Keratinocyte (primary cell): ENCODE data around the gene CMIP. TPM values are rescaled to one million over a fixed set of nuclear protein-coding genes. Genes with fewer than 3 reads are reported as not detected.

ENCODE experiments used
- DNase-seq: peaks from one replicate; pipeline ENCODE4 v3.0.0-alpha.2; 2011; ENCODE audit warnings: low read depth, missing footprints, low spot score
- FAIRE-seq: peaks from 2 replicates; lab custom pipeline; 2011; peaks lifted over from hg19 to GRCh38; lab: Jason Lieb, UNC
- H2AFZ ChIP-seq: 2 replicates; pipeline ENCODE4 v1.6.0; 2012; ENCODE audit warnings: low read length, control low read depth, inconsistent platforms; ENCODE audit not compliant: control insufficient read depth
- H3K27ac ChIP-seq: 2 replicates; pipeline ENCODE4 v1.5.1; 2011; ENCODE audit warnings: low read length; ENCODE audit not compliant: control insufficient read depth, insufficient read depth
- H3K27me3 ChIP-seq: 3 replicates; pipeline ENCODE4 v1.6.0; 2011; ENCODE audit warnings: low read length; ENCODE audit not compliant: control insufficient read depth, insufficient read depth; ENCODE audit errors: extremely low read depth
- H3K36me3 ChIP-seq, 2 experiments: 2 replicates in 1 of 2; 3 replicates in 1 of 2; pipeline ENCODE4 v1.5.1; 2011; ENCODE audit warnings: low read length in 2 of 2, mild to moderate bottlenecking in 1 of 2; ENCODE audit not compliant: control insufficient read depth in 2 of 2, insufficient read depth in 2 of 2; ENCODE audit errors: extremely low read depth in 1 of 2
- H3K4me1 ChIP-seq: 3 replicates; pipeline ENCODE4 v1.5.1; 2011; ENCODE audit warnings: low read length; ENCODE audit not compliant: control insufficient read depth, insufficient read depth; ENCODE audit errors: extremely low read depth
- H3K4me2 ChIP-seq: 3 replicates; pipeline ENCODE4 v1.6.0; 2011; ENCODE audit warnings: low read depth, low read length; ENCODE audit not compliant: control insufficient read depth, insufficient read depth; ENCODE audit errors: extremely low read depth
- H3K4me3 ChIP-seq, 3 experiments: fragments of 200-600 bp in 1 of 3; sonication (generic) in 1 of 3; 2 replicates in 2 of 3; 3 replicates in 1 of 3; pipeline ENCODE4 v1.5.1; 2011 to 2016; ENCODE audit warnings: low read length in 3 of 3, mild to moderate bottlenecking in 3 of 3, control low read depth in 2 of 3, inconsistent platforms in 1 of 3, low read depth in 1 of 3, mixed read lengths in 1 of 3, mixed run types in 1 of 3, moderate library complexity in 1 of 3; ENCODE audit not compliant: control insufficient read depth in 2 of 3, insufficient read depth in 2 of 3; ENCODE audit errors: extremely low read depth in 1 of 3
- H3K79me2 ChIP-seq: 2 replicates; pipeline ENCODE4 v1.6.0; 2012; ENCODE audit warnings: low read length; ENCODE audit not compliant: control insufficient read depth, insufficient read depth
- H3K9ac ChIP-seq: 3 replicates; pipeline ENCODE4 v1.6.0; 2011; ENCODE audit warnings: low read length; ENCODE audit not compliant: control insufficient read depth, insufficient read depth; ENCODE audit errors: extremely low read depth
- H3K9me1 ChIP-seq: 3 replicates; pipeline ENCODE4 v1.6.0; 2011; ENCODE audit warnings: low read length; ENCODE audit not compliant: control insufficient read depth, insufficient read depth; ENCODE audit errors: extremely low read depth
- H3K9me3 ChIP-seq: 2 replicates; pipeline ENCODE4 v1.5.1; 2012; ENCODE audit warnings: low read depth, low read length; ENCODE audit not compliant: control insufficient read depth
- H4K20me1 ChIP-seq: 3 replicates; pipeline ENCODE4 v1.6.0; 2011; ENCODE audit warnings: low read length; ENCODE audit not compliant: control insufficient read depth, insufficient read depth; ENCODE audit errors: extremely low read depth
- EZH2 ChIP-seq: IDR thresholded peaks from one replicate; pipeline ENCODE4 v1.6.1; 2012; ENCODE audit warnings: inconsistent platforms, mild to moderate bottlenecking, low read length, moderate library complexity
- dilution Hi-C: fragments of 300-500 bp; cut with MboI; formaldehyde crosslinking; loops from one replicate; pipeline ENCODE4 v1.7.0; 2020; ENCODE audit warnings: low sequenced_read_pairs; ENCODE audit not compliant: extremely low pct_ligation_motif_present
- polyA plus RNA-seq, 5 experiments: library from polyadenylated mRNA; depleted of rRNA in 3 of 5; stranded (reverse) in 3 of 5; stranded (forward) in 1 of 5; unstranded in 1 of 5; fragments of >200 nt; gene quantifications; 1 replicate in 1 of 5; 2 replicates in 3 of 5; 3 replicates in 1 of 5; pipeline versions ENCODE4 v1.2.1 to v1.2.3, GENCODE V29; 2011 to 2012; ENCODE audit warnings: missing spikeins in 2 of 5, low read depth in 1 of 5, low replicate concordance in 1 of 5
- TF ChIP-seq, protein P1 (sequence below), 3 experiments: IDR thresholded peaks in 1 of 3; conservative IDR thresholded peaks in 1 of 3; optimal IDR thresholded peaks in 1 of 3; 2 replicates in 2 of 3; 3 replicates in 1 of 3; pipeline versions ENCODE3 to v1.5.1; 2011; ENCODE audit warnings: low read length in 3 of 3, mild to moderate bottlenecking in 3 of 3, moderate library complexity in 2 of 3, control low read depth in 1 of 3, inconsistent platforms in 1 of 3; ENCODE audit not compliant: insufficient read depth in 2 of 3; ENCODE audit errors: extremely low read depth in 1 of 3

Gene CMIP
- polyA plus RNA-seq, 1 donor (not counting 4 experiments of a cell fraction or from before 2014, with no cell fraction given) = 5.0 TPM

DNA sequence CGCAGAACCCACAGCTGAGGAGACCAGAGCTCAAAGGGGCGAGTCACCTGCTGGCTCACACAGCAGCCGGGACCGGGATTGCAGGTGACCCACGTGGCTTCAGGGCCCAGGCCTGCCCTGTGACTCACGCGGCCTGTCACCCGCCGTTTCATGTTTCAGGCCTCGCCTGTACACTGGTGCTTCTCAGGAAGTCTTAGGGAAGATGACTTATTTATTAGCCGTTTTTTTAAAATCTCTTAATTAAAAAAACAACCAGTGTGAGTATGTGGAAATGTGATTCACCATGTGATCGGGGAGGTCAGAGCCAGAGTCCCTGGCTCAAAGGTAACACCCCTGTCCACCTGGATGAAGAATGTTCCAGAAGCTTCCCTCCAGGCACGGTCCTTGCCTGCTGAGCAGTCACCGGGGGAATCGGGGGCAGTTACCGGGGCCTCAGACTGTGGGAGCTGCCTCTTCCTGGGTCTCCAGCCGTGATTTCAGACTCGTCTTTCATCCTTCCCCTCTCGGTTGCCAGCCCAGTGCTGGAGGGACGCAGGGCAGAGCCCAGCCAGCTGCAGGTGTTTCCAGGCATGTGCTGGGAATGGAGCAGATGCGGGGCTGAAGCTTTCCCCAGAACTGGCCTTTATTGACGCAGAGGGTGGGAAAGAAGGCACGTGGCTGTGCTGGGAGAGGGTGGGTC, 49.3 kb downstream of the CMIP start:
- peak overlapping the region; percentile 76 for H3K4me2 ChIP-seq
- peaks cover 17% of the 10 kb centered on the region for H3K9me1 ChIP-seq
- DNase-seq (peak; percentile 94), FAIRE-seq (peak; percentile 75)
- H2AFZ ChIP-seq = no peak overlapping the region
- H3K9me3 ChIP-seq = no peaks in the 10 kb centered on the region
- dilution Hi-C loops = no loop called here
- H3K4me1 ChIP-seq = peaks cover 30% of the 10 kb centered on the region
- H3K9ac ChIP-seq = peak overlapping the region; percentile 77
- H4K20me1 ChIP-seq = peaks cover 5% of the 10 kb centered on the region
- H3K27ac ChIP-seq = peak overlapping the region; percentile 95
- TF ChIP-seq, protein P1, sequence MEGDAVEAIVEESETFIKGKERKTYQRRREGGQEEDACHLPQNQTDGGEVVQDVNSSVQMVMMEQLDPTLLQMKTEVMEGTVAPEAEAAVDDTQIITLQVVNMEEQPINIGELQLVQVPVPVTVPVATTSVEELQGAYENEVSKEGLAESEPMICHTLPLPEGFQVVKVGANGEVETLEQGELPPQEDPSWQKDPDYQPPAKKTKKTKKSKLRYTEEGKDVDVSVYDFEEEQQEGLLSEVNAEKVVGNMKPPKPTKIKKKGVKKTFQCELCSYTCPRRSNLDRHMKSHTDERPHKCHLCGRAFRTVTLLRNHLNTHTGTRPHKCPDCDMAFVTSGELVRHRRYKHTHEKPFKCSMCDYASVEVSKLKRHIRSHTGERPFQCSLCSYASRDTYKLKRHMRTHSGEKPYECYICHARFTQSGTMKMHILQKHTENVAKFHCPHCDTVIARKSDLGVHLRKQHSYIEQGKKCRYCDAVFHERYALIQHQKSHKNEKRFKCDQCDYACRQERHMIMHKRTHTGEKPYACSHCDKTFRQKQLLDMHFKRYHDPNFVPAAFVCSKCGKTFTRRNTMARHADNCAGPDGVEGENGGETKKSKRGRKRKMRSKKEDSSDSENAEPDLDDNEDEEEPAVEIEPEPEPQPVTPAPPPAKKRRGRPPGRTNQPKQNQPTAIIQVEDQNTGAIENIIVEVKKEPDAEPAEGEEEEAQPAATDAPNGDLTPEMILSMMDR (optimal IDR thresholded peaks at IDR 0.05 in 1 of 3, IDR thresholded peaks at IDR 0.05 in 1 of 3, conservative IDR thresholded peaks at IDR 0.05 in 1 of 3; ENCODE audit: extremely low read depth in 1 of 3, insufficient read depth in 2 of 3, low read length in 3 of 3) = no peak
- no peak for TF ChIP-seq EZH2
- H3K27me3 ChIP-seq = no peaks in the 10 kb centered on the region
- H3K4me3 ChIP-seq = no peak overlapping the region
- peaks cover 8 to 24% of the 10 kb centered on the region in 2 experiments for H3K36me3 ChIP-seq
- H3K79me2 ChIP-seq = peaks cover 93% of the 10 kb centered on the region

DNA sequence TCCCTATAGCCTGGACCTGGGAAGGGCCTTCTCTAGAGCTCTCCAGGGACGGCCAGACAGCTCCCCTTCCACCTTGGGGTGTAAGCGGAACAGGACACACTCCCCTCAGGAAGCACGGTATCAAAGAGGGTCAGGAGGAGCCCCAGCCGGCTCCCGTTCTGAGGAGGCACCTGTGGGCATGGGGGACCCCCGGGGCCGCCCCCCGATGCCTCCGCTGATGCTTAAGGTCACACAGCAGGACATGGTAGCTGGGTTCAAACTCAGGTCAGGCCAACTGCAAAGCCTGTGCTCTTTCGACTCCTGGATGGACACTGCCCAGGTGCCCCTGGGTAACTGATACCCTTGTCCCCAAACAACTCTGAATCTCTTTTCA, 49.8 kb downstream of the CMIP start:
- no peak overlapping the region for H3K4me3 ChIP-seq
- H3K9ac ChIP-seq = peak overlapping the region; percentile 77
- peaks cover under 1% of the 10 kb centered on the region for H4K20me1 ChIP-seq
- H3K4me2 ChIP-seq = peak overlapping the region; percentile 76
- H3K9me3 ChIP-seq = no peaks in the 10 kb centered on the region
- DNase-seq (no peak), FAIRE-seq (no peak)
- no peaks in the 10 kb centered on the region for H3K27me3 ChIP-seq
- H3K27ac ChIP-seq = peak overlapping the region; percentile 95
- H3K36me3 ChIP-seq = peaks cover 8 to 24% of the 10 kb centered on the region in 2 experiments
- dilution Hi-C loops = no loop called here
- H2AFZ ChIP-seq = no peak overlapping the region
- H3K4me1 ChIP-seq = peaks cover 36% of the 10 kb centered on the region
- H3K9me1 ChIP-seq = peaks cover 14% of the 10 kb centered on the region
- peaks cover 93% of the 10 kb centered on the region for H3K79me2 ChIP-seq
- TF ChIP-seq, protein P1 (optimal IDR thresholded peaks at IDR 0.05 in 1 of 3, IDR thresholded peaks at IDR 0.05 in 1 of 3, conservative IDR thresholded peaks at IDR 0.05 in 1 of 3; ENCODE audit: extremely low read depth in 1 of 3, insufficient read depth in 2 of 3, low read length in 3 of 3) = no peak
- TF ChIP-seq EZH2 = no peak
